ENCODE measurements around the gene CENPQ. TPM values are rescaled to one million over a fixed set of nuclear protein-coding genes. Genes with fewer than 3 reads are reported as not detected.
A peak's percentile ranks its signal among the peaks of the same experiment; 100 is the strongest.
"Not testable (repeated sequence)": the region's sequence is repeated elsewhere in the genome, so short reads cannot be mapped to it uniquely, and the experiment has no call there.

The CENPQ gene
- total RNA-seq, 2 experiments from 2014 or later: 19.3 to 19.9 TPM

GRCh38 chr6:49464691-49465090, 1.5 kb downstream of the CENPQ start:
- H3K27ac Mint-ChIP-seq: no peak overlapping the region
- intact Hi-C loops (cut with micrococcal nuclease): loop anchor here (5.0 kb wide), 1 partner anchor 383 kb away; no protein-coding TSS in a partner anchor
- H3K9me3 Mint-ChIP-seq: no peaks in the 10 kb centered on the region
- CTCF ChIA-PET: no interaction called here
- no peaks in the 10 kb centered on the region for H3K27me3 Mint-ChIP-seq (ENCODE audit: low read depth)
- peaks cover 35% of the 10 kb centered on the region for H3K4me1 Mint-ChIP-seq (ENCODE audit: low read depth)
- H3K4me3 Mint-ChIP-seq: peak overlapping the region; percentile 96
- peaks cover 9% of the 10 kb centered on the region for H3K36me3 Mint-ChIP-seq (ENCODE audit: low read depth)
- no peak for DNase-seq

- H3K4me3 Mint-ChIP-seq: no peak overlapping the region
- DNase-seq: no peak
- CTCF ChIA-PET: no interaction called here
- intact Hi-C loops (cut with micrococcal nuclease): no loop called here
- H3K9me3 Mint-ChIP-seq: no peaks in the 10 kb centered on the region
- no peaks in the 10 kb centered on the region for H3K27me3 Mint-ChIP-seq (ENCODE audit: low read depth)
- H3K27ac Mint-ChIP-seq: no peak overlapping the region
- H3K36me3 Mint-ChIP-seq (ENCODE audit: low read depth): peaks cover 17% of the 10 kb centered on the region
- peaks cover 18% of the 10 kb centered on the region for H3K4me1 Mint-ChIP-seq (ENCODE audit: low read depth)
Measured at GRCh38 chr6:49468042-49468441, 4.9 kb downstream of the CENPQ start.

GRCh38 chr6:49476564-49476963, 13.4 kb downstream of the CENPQ start:
- H3K4me3 Mint-ChIP-seq; H3K27me3 Mint-ChIP-seq (ENCODE audit: low read depth); H3K4me1 Mint-ChIP-seq (ENCODE audit: low read depth); CTCF ChIA-PET; intact Hi-C loops (cut with micrococcal nuclease); H3K27ac Mint-ChIP-seq; DNase-seq; H3K9me3 Mint-ChIP-seq: not testable (repeated sequence)
- H3K36me3 Mint-ChIP-seq (ENCODE audit: low read depth): peaks cover 43% of the 10 kb centered on the region

- Mint-ChIP-seq H3K27ac (no peak overlapping the region), H3K27me3 (ENCODE audit: low read depth) (no peaks in the 10 kb centered on the region), H3K36me3 (ENCODE audit: low read depth) (peaks cover 29% of the 10 kb centered on the region), H3K9me3 (no peaks in the 10 kb centered on the region), H3K4me1 (ENCODE audit: low read depth) (no peaks in the 10 kb centered on the region), H3K4me3 (no peak overlapping the region)
- DNase-seq: no peak
- intact Hi-C loops (cut with micrococcal nuclease): no loop called here
- CTCF ChIA-PET: no interaction called here
Measured at GRCh38 chr6:49479308-49479970, 16.3 kb downstream of the CENPQ start.

- H3K27me3 Mint-ChIP-seq (ENCODE audit: low read depth); H3K4me3 Mint-ChIP-seq; CTCF ChIA-PET; intact Hi-C loops (cut with micrococcal nuclease); H3K27ac Mint-ChIP-seq; H3K4me1 Mint-ChIP-seq (ENCODE audit: low read depth); DNase-seq; H3K9me3 Mint-ChIP-seq: not testable (repeated sequence)
- peaks cover 22% of the 10 kb centered on the region for H3K36me3 Mint-ChIP-seq (ENCODE audit: low read depth)
Measured at GRCh38 chr6:49481846-49482245, 18.7 kb downstream of the CENPQ start.

- H3K27me3 Mint-ChIP-seq (ENCODE audit: low read depth): not testable (repeated sequence)
Measured at GRCh38 chr6:49483380-49483779, 20.2 kb downstream of the CENPQ start.

GRCh38 chr6:49490633-49491032, 27.5 kb downstream of the CENPQ start:
- Mint-ChIP-seq H3K36me3 (ENCODE audit: low read depth) (peaks cover 46% of the 10 kb centered on the region), H3K27ac (no peak overlapping the region), H3K27me3 (ENCODE audit: low read depth) (no peaks in the 10 kb centered on the region), H3K4me1 (ENCODE audit: low read depth) (no peaks in the 10 kb centered on the region), H3K4me3 (no peak overlapping the region), H3K9me3 (no peaks in the 10 kb centered on the region)
- DNase-seq: no peak
- CTCF ChIA-PET: no interaction called here
- intact Hi-C loops (cut with micrococcal nuclease): no loop called here

More at GRCh38 chr6:49483380-49483779, 20.2 kb downstream of the CENPQ start:
- H3K27ac Mint-ChIP-seq; intact Hi-C loops (cut with micrococcal nuclease); H3K4me1 Mint-ChIP-seq (ENCODE audit: low read depth); DNase-seq; H3K9me3 Mint-ChIP-seq; H3K4me3 Mint-ChIP-seq: not testable (repeated sequence)
- peaks cover 26% of the 10 kb centered on the region for H3K36me3 Mint-ChIP-seq (ENCODE audit: low read depth)
- CTCF ChIA-PET: interaction anchor here (0.6 kb wide), 1 partner anchor 367 kb away, joined by 5 read pairs; no protein-coding TSS in a partner anchor

GRCh38 chr6:49497304-49497703, 34.1 kb downstream of the CENPQ start:
- H3K9me3 Mint-ChIP-seq: no peaks in the 10 kb centered on the region
- H3K27ac Mint-ChIP-seq: no peak overlapping the region
- CTCF ChIA-PET: no interaction called here
- H3K36me3 Mint-ChIP-seq (ENCODE audit: low read depth): peaks cover 13% of the 10 kb centered on the region
- no peak overlapping the region for H3K4me3 Mint-ChIP-seq
- no peak for DNase-seq
- intact Hi-C loops (cut with micrococcal nuclease): no loop called here
- H3K4me1 Mint-ChIP-seq (ENCODE audit: low read depth): no peaks in the 10 kb centered on the region
- no peaks in the 10 kb centered on the region for H3K27me3 Mint-ChIP-seq (ENCODE audit: low read depth)

- H3K27ac Mint-ChIP-seq: no peak overlapping the region
- no peak overlapping the region for H3K4me3 Mint-ChIP-seq
- intact Hi-C loops (cut with micrococcal nuclease): no loop called here
- no peaks in the 10 kb centered on the region for H3K4me1 Mint-ChIP-seq (ENCODE audit: low read depth)
- H3K36me3 Mint-ChIP-seq (ENCODE audit: low read depth): peaks cover 4% of the 10 kb centered on the region
- H3K27me3 Mint-ChIP-seq (ENCODE audit: low read depth): no peaks in the 10 kb centered on the region
- no peak for DNase-seq
- H3K9me3 Mint-ChIP-seq: no peaks in the 10 kb centered on the region
- CTCF ChIA-PET: interaction anchor here (0.6 to 0.8 kb wide), 2 partner anchors 33 to 154 kb away, joined by 3 to 4 read pairs; no protein-coding TSS in a partner anchor
Measured at GRCh38 chr6:49499126-49499525, 36.0 kb downstream of the CENPQ start.

- intact Hi-C loops (cut with micrococcal nuclease): no loop called here
Measured at GRCh38 chr6:49499623-49500022, 36.5 kb downstream of the CENPQ start, which contains the start of gene GLYATL3. TSS of gene GLYATL3 (plus strand) at chr6:49499923. CDS start at chr6:49511991, 12,068 bp downstream.

GRCh38 chr6:49504666-49505065, 41.5 kb downstream of the CENPQ start:
- H3K27ac Mint-ChIP-seq: no peak overlapping the region
- peaks cover 21% of the 10 kb centered on the region for H3K27me3 Mint-ChIP-seq (ENCODE audit: low read depth)
- intact Hi-C loops (cut with micrococcal nuclease): no loop called here
- H3K4me1 Mint-ChIP-seq (ENCODE audit: low read depth): no peaks in the 10 kb centered on the region
- CTCF ChIA-PET: no interaction called here
- no peaks in the 10 kb centered on the region for H3K36me3 Mint-ChIP-seq (ENCODE audit: low read depth)
- no peak overlapping the region for H3K4me3 Mint-ChIP-seq
- no peak for DNase-seq
- no peaks in the 10 kb centered on the region for H3K9me3 Mint-ChIP-seq

More at GRCh38 chr6:49499623-49500022, 36.5 kb downstream of the CENPQ start, which contains the start of gene GLYATL3:
- CTCF ChIA-PET: no interaction called here
- peaks cover 1% of the 10 kb centered on the region for H3K36me3 Mint-ChIP-seq (ENCODE audit: low read depth)
- H3K27ac Mint-ChIP-seq: no peak within 1 kb of the TSS
- H3K27me3 Mint-ChIP-seq (ENCODE audit: low read depth): no peaks in the 10 kb centered on the region
- DNase-seq: no peak
- no peaks in the 10 kb centered on the region for H3K9me3 Mint-ChIP-seq
- H3K4me1 Mint-ChIP-seq (ENCODE audit: low read depth): no peaks in the 10 kb centered on the region
- H3K4me3 Mint-ChIP-seq: no peak within 1 kb of the TSS

- H3K4me3 Mint-ChIP-seq: no peak overlapping the region
- H3K4me1 Mint-ChIP-seq (ENCODE audit: low read depth): no peaks in the 10 kb centered on the region
- no peak for DNase-seq
- intact Hi-C loops (cut with micrococcal nuclease): no loop called here
- no peak overlapping the region for H3K27ac Mint-ChIP-seq
- H3K27me3 Mint-ChIP-seq (ENCODE audit: low read depth): peaks cover 25% of the 10 kb centered on the region
- H3K36me3 Mint-ChIP-seq (ENCODE audit: low read depth): no peaks in the 10 kb centered on the region
- CTCF ChIA-PET: no interaction called here
- no peaks in the 10 kb centered on the region for H3K9me3 Mint-ChIP-seq
Measured at GRCh38 chr6:49506569-49507111, 43.5 kb downstream of the CENPQ start.

- no peak overlapping the region for H3K4me3 Mint-ChIP-seq
- intact Hi-C loops (cut with micrococcal nuclease): no loop called here
- CTCF ChIA-PET: no interaction called here
- H3K27me3 Mint-ChIP-seq (ENCODE audit: low read depth): peaks cover 32% of the 10 kb centered on the region
- no peak overlapping the region for H3K27ac Mint-ChIP-seq
- H3K9me3 Mint-ChIP-seq: no peaks in the 10 kb centered on the region
- H3K36me3 Mint-ChIP-seq (ENCODE audit: low read depth): no peaks in the 10 kb centered on the region
- no peak for DNase-seq
- H3K4me1 Mint-ChIP-seq (ENCODE audit: low read depth): no peaks in the 10 kb centered on the region
Measured at GRCh38 chr6:49509342-49509741, 46.2 kb downstream of the CENPQ start.
